Neuronal stem cell (in vitro differentiated cells): ENCODE measurements around the gene SLC1A5.
"Not testable (repeated sequence)": the region's sequence is repeated elsewhere in the genome, so short reads cannot be mapped to it uniquely, and the experiment has no call there.

Source experiments
- DNase-seq: peaks from one replicate; pipeline ENCODE4 v3.0.0-alpha.2; 2013; ENCODE audit warnings: low spot score
- H2AFZ ChIP-seq: one replicate; pipeline ENCODE4 v1.6.1; 2013; ENCODE audit warnings: mild to moderate bottlenecking, low read length, inconsistent platforms
- H2AK5ac ChIP-seq: 2 replicates; pipeline ENCODE4 v1.6.1; 2013; ENCODE audit warnings: low read depth, mild to moderate bottlenecking, inconsistent platforms, low read length, moderate library complexity, mixed read lengths
- H2BK120ac ChIP-seq: 2 replicates; pipeline ENCODE4 v1.6.1; 2013; ENCODE audit warnings: low read depth, mild to moderate bottlenecking, inconsistent platforms, low read length, moderate library complexity, mixed read lengths
- H2BK12ac ChIP-seq: one replicate; pipeline ENCODE4 v1.6.1; 2013; ENCODE audit warnings: low read length, inconsistent platforms
- H2BK15ac ChIP-seq: 2 replicates; pipeline ENCODE4 v1.6.1; 2013; ENCODE audit warnings: mild to moderate bottlenecking, low read length, inconsistent platforms, mixed read lengths
- H2BK5ac ChIP-seq: one replicate; pipeline ENCODE4 v1.6.1; 2013; ENCODE audit warnings: inconsistent platforms, mild to moderate bottlenecking, low read length, moderate library complexity
- H3K14ac ChIP-seq: one replicate; pipeline ENCODE4 v1.6.1; 2013; ENCODE audit warnings: low read length, inconsistent platforms
- H3K18ac ChIP-seq: 2 replicates; pipeline ENCODE4 v1.6.1; 2013; ENCODE audit warnings: low read length, inconsistent platforms
- H3K23ac ChIP-seq: 2 replicates; pipeline ENCODE4 v1.6.1; 2013; ENCODE audit warnings: low read depth, mild to moderate bottlenecking, mixed read lengths, low read length, inconsistent platforms; ENCODE audit not compliant: poor library complexity
- H3K27ac ChIP-seq: replicated peaks from 3 replicates; pipeline ENCODE4 v1.5.1; 2013; ENCODE audit warnings: low read length, inconsistent platforms
- H3K27me3 ChIP-seq, 3 experiments: 2 replicates each; pipeline ENCODE4 v1.6.1; 2013; ENCODE audit warnings: low read length in 3 of 3, mild to moderate bottlenecking in 2 of 3, inconsistent platforms in 1 of 3, low read depth in 1 of 3, mixed read lengths in 1 of 3, moderate library complexity in 1 of 3; ENCODE audit not compliant: control insufficient read depth in 3 of 3, insufficient read depth in 3 of 3
- H3K36me3 ChIP-seq, 2 donors: replicated peaks in 1 of 2; 2 replicates each; pipeline ENCODE4 v1.6.1; 2013; ENCODE audit warnings: low read length in 2 of 2; ENCODE audit not compliant: control insufficient read depth in 2 of 2, insufficient read depth in 2 of 2
- H3K4ac ChIP-seq: 2 replicates; pipeline ENCODE4 v1.6.1; 2013; ENCODE audit warnings: inconsistent platforms, mild to moderate bottlenecking, low read length, moderate library complexity
- H3K4me1 ChIP-seq, 2 donors: 1 replicate in 1 of 2; 2 replicates in 1 of 2; pipeline ENCODE4 v1.6.1; 2013; ENCODE audit warnings: low read length in 2 of 2, low read depth in 1 of 2; ENCODE audit not compliant: control insufficient read depth in 2 of 2, insufficient read depth in 1 of 2
- H3K4me2 ChIP-seq: one replicate; pipeline ENCODE4 v1.6.1; 2013; ENCODE audit warnings: mild to moderate bottlenecking, low read length, inconsistent platforms; ENCODE audit not compliant: insufficient read depth, poor library complexity, severe bottlenecking
- H3K4me3 ChIP-seq, 2 donors: 2 replicates each; pipeline ENCODE4 v1.5.1; 2013; ENCODE audit warnings: low read length in 2 of 2, mild to moderate bottlenecking in 2 of 2, inconsistent platforms in 1 of 2, moderate library complexity in 1 of 2
- H3K79me1 ChIP-seq: one replicate; pipeline ENCODE4 v1.6.1; 2013; ENCODE audit warnings: low read depth, mild to moderate bottlenecking, inconsistent platforms, low read length, moderate library complexity
- H3K9ac ChIP-seq: one replicate; pipeline ENCODE4 v1.6.1; 2013; ENCODE audit warnings: mild to moderate bottlenecking, low read depth, low read length, inconsistent platforms; ENCODE audit not compliant: poor library complexity
- H3K9me3 ChIP-seq, 2 donors: replicated peaks in 1 of 2; 2 replicates each; pipeline versions ENCODE3 to v1.6.1; 2013; ENCODE audit warnings: low read length in 2 of 2, mild to moderate bottlenecking in 2 of 2, inconsistent platforms in 1 of 2, low read depth in 1 of 2, mixed read lengths in 1 of 2, moderate library complexity in 1 of 2; ENCODE audit not compliant: control insufficient read depth in 2 of 2, insufficient read depth in 1 of 2
- H4K8ac ChIP-seq: one replicate; pipeline ENCODE4 v1.6.1; 2013; ENCODE audit warnings: low read depth, mild to moderate bottlenecking, inconsistent platforms, low read length, moderate library complexity
- H4K91ac ChIP-seq: one replicate; pipeline ENCODE4 v1.6.1; 2013; ENCODE audit warnings: low read length, low read depth, mild to moderate bottlenecking, inconsistent platforms; ENCODE audit not compliant: poor library complexity
- WGBS, 2 donors: extraction: QIAGEN DNeasy Blood & Tissue Kit; methylation state at CpG; one replicate each; pipeline ENCODE4 v1.1.7; 2013; ENCODE audit warnings: missing lambda C conversion rate in 2 of 2, mixed read lengths in 1 of 2; ENCODE audit not compliant: insufficient read length in 2 of 2, insufficient replicate concordance in 1 of 2; ENCODE audit errors: extremely low coverage in 2 of 2; 5-methylcytosine and 5-hydroxymethylcytosine counted together

Gene SLC1A5

DNA sequence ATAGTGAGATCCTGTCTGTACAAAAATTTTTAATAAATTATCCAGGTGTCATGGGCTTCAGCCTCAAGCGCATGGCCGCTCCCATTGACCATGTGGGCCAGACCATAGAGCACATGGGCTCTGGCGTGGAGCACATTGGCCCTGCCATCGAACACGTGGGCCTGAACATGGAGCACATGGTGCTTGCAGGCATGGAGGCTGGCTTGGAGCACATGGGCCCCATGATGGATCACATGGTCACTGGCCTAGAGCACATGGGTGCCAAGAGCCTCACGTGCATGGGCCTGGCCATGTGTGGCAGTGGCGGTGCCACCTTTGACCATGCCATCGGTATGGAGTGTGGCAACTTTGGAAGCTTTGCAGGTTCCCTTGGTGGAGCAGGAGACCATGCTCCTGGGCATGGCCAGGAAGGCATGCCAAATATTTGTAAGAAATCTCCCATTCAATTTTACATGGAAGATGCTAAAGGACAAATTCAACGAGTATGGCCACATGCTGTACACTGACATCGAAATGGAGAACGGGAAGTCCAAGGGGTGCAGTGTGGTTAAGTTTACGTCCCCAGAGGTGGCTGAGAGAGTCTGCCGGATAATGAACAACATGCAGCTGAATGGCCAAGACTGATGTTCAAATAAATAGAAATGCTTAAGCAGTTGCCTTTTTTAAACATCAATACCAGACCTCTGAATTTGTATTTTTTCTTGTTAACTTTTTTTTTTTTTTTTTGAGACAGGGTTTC lies 21.3 kb upstream of the SLC1A5 start:
- Histone ChIP-seq H3K9ac (no peak overlapping the region), H2BK5ac (peak overlapping the region; percentile 63), H3K4ac (no peak overlapping the region), H3K23ac (peak overlapping the region; percentile 86), H3K4me1 (peaks cover 8 to 10% of the 10 kb centered on the region in 2 donors), H3K18ac (peak overlapping the region; percentile 70), H4K8ac (no peak overlapping the region), H2BK12ac (peak overlapping the region; percentile 82), H2BK120ac (no peak overlapping the region), H4K91ac (no peak overlapping the region), H3K9me3 (peaks cover 0 to 2% of the 10 kb centered on the region in 2 donors), H3K27me3 (peaks cover 0 to 2% (median 0%) of the 10 kb centered on the region in 3 experiments), H3K27ac (no peak overlapping the region), H2BK15ac (peak overlapping the region; percentile 75), H3K79me1 (no peaks in the 10 kb centered on the region), H3K36me3 (no peaks in the 10 kb centered on the region), H3K4me3 (peak overlapping the region in 1 of 2 donors; percentile 15), H2AK5ac (peak overlapping the region; percentile 72), H3K4me2 (no peak overlapping the region), H2AFZ (no peak overlapping the region), H3K14ac (no peak overlapping the region)
- DNase-seq, result no peak
- no CpG with 5 or more reads among the region's 13 CpGs for WGBS, 2 donors

DNA sequence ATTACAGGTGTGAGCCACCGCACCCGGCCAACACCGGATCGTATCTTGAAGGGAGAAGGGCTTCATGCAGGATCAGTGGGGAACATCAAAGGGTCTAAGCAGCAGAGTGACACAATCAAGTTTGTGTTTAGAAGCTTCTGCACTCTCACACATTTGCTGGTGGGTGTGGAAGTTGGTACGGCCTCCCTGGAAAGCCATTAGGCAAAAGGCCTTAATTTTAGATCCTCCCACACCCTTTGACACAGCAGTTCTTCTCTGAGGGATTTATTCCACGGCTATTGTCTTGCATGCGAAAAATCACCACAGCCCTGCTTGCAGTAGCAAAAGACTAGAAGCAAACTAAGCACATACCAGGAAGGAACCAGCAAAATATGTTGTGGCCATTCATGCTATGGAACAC lies 18.3 kb upstream of the SLC1A5 start:
- Histone ChIP-seq H2BK15ac (no peak overlapping the region), H2AK5ac (no peak overlapping the region), H3K4ac (no peak overlapping the region), H3K4me2 (no peak overlapping the region), H3K36me3 (no peaks in the 10 kb centered on the region), H2BK120ac (no peak overlapping the region), H3K23ac (no peak overlapping the region), H2BK5ac (no peak overlapping the region), H3K4me1 (no peaks in the 10 kb centered on the region), H3K27me3 (peaks cover 0 to 2% (median 0%) of the 10 kb centered on the region in 3 experiments), H3K9ac (no peak overlapping the region), H3K14ac (no peak overlapping the region), H3K79me1 (no peaks in the 10 kb centered on the region), H4K91ac (no peak overlapping the region), H3K18ac (no peak overlapping the region), H4K8ac (no peak overlapping the region), H3K4me3 (peak overlapping the region in 1 of 2 donors; percentile 28), H2BK12ac (no peak overlapping the region), H3K9me3 (peaks cover 0 to 2% of the 10 kb centered on the region in 2 donors), H3K27ac (no peak overlapping the region), H2AFZ (no peak overlapping the region)
- WGBS, 2 donors, result no CpG with 5 or more reads among the region's 7 CpGs
- no peak for DNase-seq

DNA sequence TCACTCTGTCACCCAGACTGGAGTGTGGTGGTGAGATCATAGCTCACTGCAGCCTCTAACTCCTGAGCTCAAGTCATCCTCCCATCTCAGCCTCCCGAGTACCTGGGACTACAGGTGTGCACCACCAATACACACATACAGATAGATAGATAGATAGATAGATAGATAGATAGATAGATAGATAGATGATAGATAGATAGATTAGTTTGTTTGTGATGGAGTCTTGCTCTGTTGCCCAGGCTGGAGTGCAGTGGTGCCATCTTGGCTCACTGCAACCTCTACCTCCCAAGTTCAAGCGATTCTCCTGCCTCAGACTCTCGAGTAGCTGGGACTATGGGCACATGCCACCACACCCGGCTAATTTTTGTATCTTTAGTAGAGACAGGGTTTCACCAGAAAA lies 16.0 kb upstream of the SLC1A5 start:
- no CpG with 5 or more reads among the region's 4 CpGs for WGBS, 2 donors
- not testable (repeated sequence) for H3K4ac ChIP-seq, H3K4me2 ChIP-seq, H4K8ac ChIP-seq, H2BK120ac ChIP-seq, H3K9ac ChIP-seq, H3K23ac ChIP-seq, H3K18ac ChIP-seq, H2BK12ac ChIP-seq, H3K27me3 ChIP-seq, H3K4me3 ChIP-seq, H3K14ac ChIP-seq, H3K9me3 ChIP-seq, H2BK15ac ChIP-seq, H3K36me3 ChIP-seq, H3K79me1 ChIP-seq, H4K91ac ChIP-seq, DNase-seq, H2AK5ac ChIP-seq, H2AFZ ChIP-seq, H3K4me1 ChIP-seq, H3K27ac ChIP-seq, H2BK5ac ChIP-seq

DNA sequence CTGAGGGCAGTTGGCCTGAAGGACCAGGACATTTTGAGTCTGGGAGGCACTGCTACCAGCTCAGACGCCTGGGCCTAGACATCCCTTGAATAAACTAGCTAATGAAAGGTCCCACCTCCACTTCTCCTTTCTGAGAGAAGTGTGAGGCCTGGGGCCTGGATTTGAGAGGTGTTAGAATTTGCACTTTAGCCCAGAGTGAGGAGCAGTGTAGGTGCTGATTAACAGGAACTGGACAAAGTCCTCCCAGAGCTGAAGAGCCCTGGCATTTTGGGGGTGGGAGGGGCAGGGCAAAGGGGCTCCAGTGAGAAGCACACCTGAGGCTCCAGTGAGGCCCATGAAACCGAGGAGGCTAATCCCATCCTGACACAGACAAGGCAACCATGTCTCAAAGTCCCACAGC lies 15.2 kb upstream of the SLC1A5 start:
- H2AK5ac ChIP-seq, result peak overlapping the region; percentile 45
- H3K4me1 ChIP-seq, result no peaks in the 10 kb centered on the region
- H3K27me3 ChIP-seq, result no peaks in the 10 kb centered on the region
- peak overlapping the region; percentile 17 for H3K14ac ChIP-seq
- H2AFZ ChIP-seq, result no peak overlapping the region
- no peak overlapping the region for H3K23ac ChIP-seq
- H3K18ac ChIP-seq, result no peak overlapping the region
- H2BK5ac ChIP-seq, result no peak overlapping the region
- H3K9ac ChIP-seq, result no peak overlapping the region
- no peak overlapping the region for H3K4ac ChIP-seq
- H3K36me3 ChIP-seq, result no peaks in the 10 kb centered on the region
- no peak overlapping the region for H3K4me3 ChIP-seq
- no peak overlapping the region for H3K27ac ChIP-seq
- no peak overlapping the region for H3K4me2 ChIP-seq
- WGBS, 2 donors, result no CpG with 5 or more reads among the region's 2 CpGs
- H4K91ac ChIP-seq, result no peak overlapping the region
- H4K8ac ChIP-seq, result no peak overlapping the region
- no peak overlapping the region for H2BK120ac ChIP-seq
- H3K9me3 ChIP-seq, result no peaks in the 10 kb centered on the region
- no peak overlapping the region for H2BK15ac ChIP-seq
- no peaks in the 10 kb centered on the region for H3K79me1 ChIP-seq
- no peak overlapping the region for H2BK12ac ChIP-seq
- no peak for DNase-seq
